Stimulated activated CD8-positive, alpha-beta memory T cell treated with anti-CD3 and anti-CD28 coated beads, Interleukin-7, amount 100 ng/mL, for 24 hours (primary cell): Measurements from ENCODE around the gene DNAAF6.
A peak's percentile ranks its signal among the peaks of the same experiment; 100 is the strongest.
"Not testable (repeated sequence)": the region's sequence is repeated elsewhere in the genome, so short reads cannot be mapped to it uniquely, and the experiment has no call there.

ENCODE experiments used
- DNase-seq: peaks from one replicate; pipeline ENCODE4 v3.0.0-alpha.2; 2020; ENCODE audit warnings: low read depth

DNAAF6 gene

GRCh38 chrX:107205770-107206696 lies at the start of gene DNAAF6, which contains the start of gene NUP62CL:
TSS of gene DNAAF6 (plus strand) at chrX:107206611. CDS start at chrX:107212876, 6,265 bp downstream.
TSS of gene NUP62CL (minus strand) at chrX:107206433. CDS start at chrX:107175146, 31,287 bp downstream.
- DNase-seq, result peak; percentile 15

- DNase-seq, result not testable (repeated sequence)
These were observed 48.8 kb upstream of the DNAAF6 start for GRCh38 chrX:107157618-107158017.

- no peak for DNase-seq
These were observed 39.1 kb upstream of the DNAAF6 start for GRCh38 chrX:107167163-107167921.

- no peak for DNase-seq
These were observed 38.2 kb upstream of the DNAAF6 start for GRCh38 chrX:107168257-107168656.

- DNase-seq, result no peak
These were observed 37.7 kb upstream of the DNAAF6 start for GRCh38 chrX:107168712-107169111.

- DNase-seq, result no peak
These were observed 34.9 kb upstream of the DNAAF6 start for GRCh38 chrX:107171369-107172102.

GRCh38 chrX:107197319-107197718 lies 9.1 kb upstream of the DNAAF6 start:
- no peak for DNase-seq

GRCh38 chrX:107198074-107198473 lies 8.3 kb upstream of the DNAAF6 start:
- DNase-seq, result not testable (repeated sequence)

DNA sequence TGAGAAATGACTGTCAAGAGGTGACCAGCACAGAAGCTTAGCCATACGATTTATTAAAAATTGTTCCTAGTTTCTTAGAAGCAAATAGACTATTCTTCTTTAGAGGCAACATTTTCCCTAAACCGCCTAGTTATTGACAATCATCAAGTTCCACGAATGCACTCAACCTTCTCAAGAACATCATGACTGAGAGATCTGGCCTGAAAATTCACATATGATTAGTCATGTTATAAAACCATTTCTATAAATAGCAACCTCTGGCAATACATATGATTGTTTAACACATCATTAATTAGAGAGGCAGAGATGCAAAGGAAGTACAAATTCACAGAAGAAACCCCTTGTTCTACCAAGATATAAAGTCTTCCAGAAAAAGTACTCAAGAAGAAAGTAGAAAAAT lies 6.9 kb upstream of the DNAAF6 start:
- DNase-seq, result no peak

- DNase-seq, result no peak
These were observed 2.3 kb upstream of the DNAAF6 start for GRCh38 chrX:107204068-107204605.

GRCh38 chrX:107206697-107207065 lies 270 bp downstream of the DNAAF6 start:
- no peak for DNase-seq

DNA sequence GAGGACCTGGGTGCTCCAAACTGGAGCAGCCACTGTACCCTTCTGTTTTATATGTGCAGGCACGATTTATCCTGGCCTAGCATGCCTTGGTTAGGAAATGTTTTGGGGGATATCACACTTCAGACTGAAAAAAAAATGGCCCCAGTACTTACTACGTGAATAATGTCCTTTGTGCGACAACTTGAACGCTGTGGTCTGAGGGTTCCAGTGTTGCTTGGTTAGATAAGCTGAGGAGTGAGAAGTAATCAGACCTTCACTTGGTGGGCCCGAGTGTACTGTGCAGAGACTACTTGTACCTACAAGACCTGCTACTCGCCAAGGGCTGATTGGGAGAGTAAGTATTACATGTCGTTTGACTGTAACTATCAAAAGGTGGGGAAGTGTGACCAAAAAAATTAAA lies 678 bp downstream of the DNAAF6 start:
- DNase-seq, result no peak

DNA sequence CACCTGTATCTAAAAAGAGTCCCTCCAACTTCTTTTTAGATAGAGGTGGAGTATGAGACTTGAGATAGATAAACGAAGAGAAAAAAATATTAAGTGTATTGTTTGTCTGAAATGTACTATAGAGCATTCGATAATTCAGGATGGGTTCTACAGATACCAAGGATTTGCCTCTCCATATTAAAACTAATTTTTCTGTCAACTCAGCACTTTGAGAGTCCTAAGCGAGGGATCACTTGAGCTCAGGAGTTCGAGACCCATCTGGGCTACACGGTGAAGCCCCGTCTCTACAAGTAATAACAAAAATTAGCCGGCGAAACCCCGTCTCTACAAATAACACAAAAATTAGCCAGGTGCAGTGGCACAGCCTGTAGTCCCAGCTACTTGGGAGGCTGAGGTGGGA lies 1.5 kb downstream of the DNAAF6 start:
- no peak for DNase-seq

GRCh38 chrX:107213477-107213876 lies 7.1 kb downstream of the DNAAF6 start:
- DNase-seq, result no peak

DNA sequence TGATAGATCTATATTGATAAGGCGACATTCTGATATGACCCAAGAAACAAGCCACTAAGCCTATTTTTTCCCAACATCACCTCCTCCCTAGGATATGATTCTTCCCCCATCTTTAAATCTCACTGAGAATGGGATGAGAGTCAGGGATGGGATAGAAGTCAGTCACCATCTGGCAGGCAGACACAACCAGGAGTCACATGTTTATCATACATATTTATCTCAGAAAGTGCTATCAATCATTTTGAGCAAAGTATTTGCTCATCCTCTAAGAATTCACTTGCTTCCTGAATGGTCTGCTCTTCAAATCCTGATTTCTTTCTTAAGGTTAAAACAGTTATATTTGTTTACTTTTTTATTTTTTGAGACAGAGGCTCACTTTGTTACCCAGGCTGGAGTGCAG lies 20.3 kb downstream of the DNAAF6 start:
- no peak for DNase-seq

GRCh38 chrX:107227780-107228485 lies 21.5 kb downstream of the DNAAF6 start:
- DNase-seq, result no peak

DNA sequence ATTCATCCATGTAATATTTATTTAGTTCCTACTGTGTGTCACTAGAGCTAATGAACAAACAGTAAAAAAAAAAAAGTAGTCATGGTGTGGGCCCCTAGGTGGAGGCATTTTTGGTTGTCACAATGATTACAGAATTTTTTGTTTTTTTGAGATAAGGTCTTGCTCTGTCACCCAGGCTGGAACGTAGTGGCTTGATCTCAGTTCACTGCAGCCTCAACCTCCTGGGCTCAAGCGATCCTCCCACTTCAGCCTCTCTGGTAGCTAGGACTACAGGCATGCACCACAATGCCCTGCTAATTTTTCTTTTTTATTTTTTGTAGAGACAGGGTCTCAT lies 22.0 kb downstream of the DNAAF6 start:
- no peak for DNase-seq

GRCh38 chrX:107272431-107272921 lies 66.1 kb downstream of the DNAAF6 start:
- DNase-seq, result no peak

DNA sequence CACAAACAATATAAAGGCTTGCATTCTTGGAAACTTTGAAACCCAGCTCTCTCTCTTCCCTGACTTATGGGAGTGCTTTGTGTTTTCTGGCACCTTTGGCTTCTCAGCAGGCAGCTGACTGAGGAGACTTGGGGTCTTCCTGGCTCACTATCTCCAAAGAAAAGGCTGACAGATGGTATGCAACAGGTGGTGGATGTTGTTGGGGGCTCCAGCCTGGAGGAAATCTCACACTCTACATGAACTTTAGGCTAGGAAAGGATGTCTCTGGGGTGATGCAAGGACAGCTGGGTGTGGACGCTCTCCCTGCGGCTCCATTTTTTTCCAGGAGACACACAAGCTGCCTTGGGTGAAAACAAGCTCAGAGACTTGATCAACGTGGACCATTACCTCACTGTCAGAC lies 67.4 kb downstream of the DNAAF6 start:
- no peak for DNase-seq

GRCh38 chrX:107288676-107289075 lies 82.3 kb downstream of the DNAAF6 start:
- no peak for DNase-seq

DNA sequence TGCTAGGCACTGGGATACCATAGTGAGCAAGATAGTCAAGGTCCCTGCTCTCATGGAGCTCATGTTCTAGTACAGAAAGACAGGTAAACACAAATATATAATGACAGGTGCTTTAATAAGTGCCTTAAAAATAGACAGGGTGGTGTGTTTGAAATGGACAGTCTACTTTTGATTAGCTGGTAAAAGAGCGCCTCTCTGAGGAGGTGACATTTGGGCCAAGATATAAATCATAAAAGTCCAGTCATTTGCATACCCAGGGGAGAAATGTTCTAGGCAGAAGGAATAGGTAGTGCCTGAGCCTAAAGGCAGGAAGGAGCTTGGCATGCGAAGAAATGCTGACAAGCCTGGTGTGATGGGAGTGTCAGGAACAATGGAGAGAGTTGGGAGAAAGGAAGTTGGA lies 83.6 kb downstream of the DNAAF6 start:
- no peak for DNase-seq
